ENCODE results near the gene MGLL. TPM values are rescaled to one million over a fixed set of nuclear protein-coding genes. Genes with fewer than 3 reads are reported as not detected.

The MGLL gene
- total RNA-seq, 1 experiment from 2014 or later = 2.1 TPM

DNA sequence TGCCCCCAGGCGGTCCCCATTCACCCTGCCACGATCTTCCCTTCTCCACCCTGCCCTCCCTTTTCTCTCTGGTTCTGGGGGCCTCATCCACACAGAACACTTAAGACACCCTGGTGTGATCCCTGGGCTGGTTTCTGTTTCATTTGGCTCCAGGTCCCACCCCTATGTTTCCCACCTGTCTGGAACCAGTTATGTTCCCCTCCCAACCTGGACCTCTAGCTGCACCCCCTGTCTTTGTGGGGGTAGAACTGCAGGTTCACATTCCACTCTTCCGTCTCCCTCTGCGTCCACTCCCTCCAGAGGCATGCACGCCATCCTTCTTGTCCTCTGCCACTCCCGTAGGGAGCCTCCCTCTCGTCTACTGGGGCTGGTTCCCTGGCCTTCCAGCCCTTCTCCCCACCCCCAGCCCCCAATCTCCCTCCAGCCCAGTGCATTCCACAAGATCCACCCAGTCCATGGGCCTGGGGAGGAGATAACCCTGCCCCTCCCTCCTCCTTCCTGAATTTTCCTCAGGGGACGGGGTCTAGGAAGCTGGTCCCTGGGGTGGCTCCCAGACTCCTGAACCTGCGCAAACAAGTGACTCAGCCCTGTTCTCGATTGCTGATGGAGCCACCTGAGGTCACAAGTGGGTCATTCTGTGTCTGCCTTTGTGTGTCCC lies 75.8 kb downstream of the MGLL start:
- CTCF ChIA-PET = interaction anchor here (0.6 kb wide), 1 partner anchor 67 kb away, joined by 4 read pairs; no protein-coding TSS in a partner anchor
- H3K4me3 ChIP-seq (ENCODE audit: low read depth in 2 of 2, low read length in 2 of 2) = no peak overlapping the region
- DNase-seq (ENCODE audit: low read depth, low spot score) (no peak), ATAC-seq (no peak; the same call in 1 of the 2 replicates)
- no TSS peak for BruUV-seq (replicated peaks)
- H3K4me1 ChIP-seq (ENCODE audit: control insufficient read depth, insufficient read depth, low read length) = no peaks in the 10 kb centered on the region
- H3K27me3 ChIP-seq (ENCODE audit: control insufficient read depth, insufficient read depth, low read length) = peaks cover 4% of the 10 kb centered on the region; the same call in 1 of the 2 replicates
- H3K27ac ChIP-seq (ENCODE audit: low read length) = no peak overlapping the region
- no peaks in the 10 kb centered on the region for H3K9me3 ChIP-seq (ENCODE audit: control insufficient read depth, insufficient read depth, low read depth, low read length)
- POLR2A ChIA-PET = no interaction called here
- no peak for TF ChIP-seq CTCF (IDR thresholded peaks at IDR 0.05)
- no peak for TF ChIP-seq SIN3A (IDR thresholded peaks at IDR 0.05; ENCODE audit: borderline replicate concordance, insufficient read depth, low read depth, low read length)
- TF ChIP-seq, protein P1, sequence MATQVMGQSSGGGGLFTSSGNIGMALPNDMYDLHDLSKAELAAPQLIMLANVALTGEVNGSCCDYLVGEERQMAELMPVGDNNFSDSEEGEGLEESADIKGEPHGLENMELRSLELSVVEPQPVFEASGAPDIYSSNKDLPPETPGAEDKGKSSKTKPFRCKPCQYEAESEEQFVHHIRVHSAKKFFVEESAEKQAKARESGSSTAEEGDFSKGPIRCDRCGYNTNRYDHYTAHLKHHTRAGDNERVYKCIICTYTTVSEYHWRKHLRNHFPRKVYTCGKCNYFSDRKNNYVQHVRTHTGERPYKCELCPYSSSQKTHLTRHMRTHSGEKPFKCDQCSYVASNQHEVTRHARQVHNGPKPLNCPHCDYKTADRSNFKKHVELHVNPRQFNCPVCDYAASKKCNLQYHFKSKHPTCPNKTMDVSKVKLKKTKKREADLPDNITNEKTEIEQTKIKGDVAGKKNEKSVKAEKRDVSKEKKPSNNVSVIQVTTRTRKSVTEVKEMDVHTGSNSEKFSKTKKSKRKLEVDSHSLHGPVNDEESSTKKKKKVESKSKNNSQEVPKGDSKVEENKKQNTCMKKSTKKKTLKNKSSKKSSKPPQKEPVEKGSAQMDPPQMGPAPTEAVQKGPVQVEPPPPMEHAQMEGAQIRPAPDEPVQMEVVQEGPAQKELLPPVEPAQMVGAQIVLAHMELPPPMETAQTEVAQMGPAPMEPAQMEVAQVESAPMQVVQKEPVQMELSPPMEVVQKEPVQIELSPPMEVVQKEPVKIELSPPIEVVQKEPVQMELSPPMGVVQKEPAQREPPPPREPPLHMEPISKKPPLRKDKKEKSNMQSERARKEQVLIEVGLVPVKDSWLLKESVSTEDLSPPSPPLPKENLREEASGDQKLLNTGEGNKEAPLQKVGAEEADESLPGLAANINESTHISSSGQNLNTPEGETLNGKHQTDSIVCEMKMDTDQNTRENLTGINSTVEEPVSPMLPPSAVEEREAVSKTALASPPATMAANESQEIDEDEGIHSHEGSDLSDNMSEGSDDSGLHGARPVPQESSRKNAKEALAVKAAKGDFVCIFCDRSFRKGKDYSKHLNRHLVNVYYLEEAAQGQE (IDR thresholded peaks at IDR 0.05; ENCODE audit: insufficient read depth in 1 of 2, low read depth in 2 of 2, low read length in 1 of 2) = no peak
- no peak for TF ChIP-seq TCF7L2 (IDR thresholded peaks at IDR 0.05; ENCODE audit: low read depth, low read length)
- no peak for TF ChIP-seq POLR2AphosphoS5 (IDR thresholded peaks at IDR 0.05; ENCODE audit: low read depth, low read length)
- H3K36me3 ChIP-seq (ENCODE audit: control insufficient read depth, insufficient read depth, low read length) = no peaks in the 10 kb centered on the region
- intact Hi-C loops (cut with micrococcal nuclease; ENCODE audit: unreplicated experiment) = no loop called here
- in situ Hi-C loops (cut with HindIII; ENCODE audit: low pct_unique_long_range_greater_than_20kb, low sequenced_read_pairs) = no loop called here

GRCh38 chr3:127745656-127746399 lies 76.5 kb downstream of the MGLL start:
- no peak for ATAC-seq
- in situ Hi-C loops (cut with HindIII; ENCODE audit: low pct_unique_long_range_greater_than_20kb, low sequenced_read_pairs) (no loop called here), intact Hi-C loops (cut with micrococcal nuclease; ENCODE audit: unreplicated experiment) (no loop called here)
- H3K27ac ChIP-seq (ENCODE audit: low read length) = no peak overlapping the region
- H3K27me3 ChIP-seq (ENCODE audit: control insufficient read depth, insufficient read depth, low read length) = peaks cover 4% of the 10 kb centered on the region; the same call in 1 of the 2 replicates
- POLR2A ChIA-PET = no interaction called here
- DNase-seq (ENCODE audit: low read depth, low spot score) = no peak
- no peak overlapping the region for H3K4me3 ChIP-seq (ENCODE audit: low read depth in 2 of 2, low read length in 2 of 2)
- BruUV-seq (replicated peaks) = no TSS peak
- no peak for TF ChIP-seq CTCF (IDR thresholded peaks at IDR 0.05)
- no peak for TF ChIP-seq POLR2AphosphoS5 (IDR thresholded peaks at IDR 0.05; ENCODE audit: low read depth, low read length)
- no peak for TF ChIP-seq TCF7L2 (IDR thresholded peaks at IDR 0.05; ENCODE audit: low read depth, low read length)
- TF ChIP-seq SIN3A (IDR thresholded peaks at IDR 0.05; ENCODE audit: borderline replicate concordance, insufficient read depth, low read depth, low read length) = no peak
- TF ChIP-seq, protein P1 (IDR thresholded peaks at IDR 0.05; ENCODE audit: insufficient read depth in 1 of 2, low read depth in 2 of 2, low read length in 1 of 2) = no peak
- no peaks in the 10 kb centered on the region for H3K4me1 ChIP-seq (ENCODE audit: control insufficient read depth, insufficient read depth, low read length)
- CTCF ChIA-PET = no interaction called here
- H3K36me3 ChIP-seq (ENCODE audit: control insufficient read depth, insufficient read depth, low read length) = no peaks in the 10 kb centered on the region
- no peaks in the 10 kb centered on the region for H3K9me3 ChIP-seq (ENCODE audit: control insufficient read depth, insufficient read depth, low read depth, low read length)
